Endothelial cell of umbilical vein (primary cell): ENCODE results near the gene TNFRSF8. TPM values are rescaled to one million over a fixed set of nuclear protein-coding genes. Genes with fewer than 3 reads are reported as not detected.

ENCODE experiments used
- BruUV-seq: library from RNA; stranded (reverse); fragments of 400-500 nt; replicated peaks from 2 replicates; lab custom pipeline; 2021; lab: Mats Ljungman, UMichigan
- CTCF ChIA-PET: fragments of 300-600, 350-600 bp; sonication (Branson Sonifier 250); formaldehyde crosslinking; loops from one replicate; lab custom pipeline; 2021; ENCODE audit warnings: antibody characterized with exemption, inconsistent platforms; lab: Charles Lee
- POLR2A ChIA-PET: fragments of 300-600, 350-600 bp; sonication (Branson Sonifier 250); formaldehyde crosslinking; loops from one replicate; lab custom pipeline; 2021; ENCODE audit warnings: antibody characterized with exemption, inconsistent platforms; lab: Charles Lee
- DNase-seq: peaks from one replicate; pipeline ENCODE4 v3.0.0-alpha.2; 2011; ENCODE audit warnings: low read depth, low spot score
- FAIRE-seq: peaks from 2 replicates; lab custom pipeline; 2011; peaks lifted over from hg19 to GRCh38; lab: Jason Lieb, UNC
- H2AFZ ChIP-seq: 2 replicates; pipeline ENCODE4 v1.6.0; 2012; ENCODE audit warnings: low read depth, low read length, control low read depth, inconsistent platforms
- H3K27ac ChIP-seq: 2 replicates; pipeline ENCODE4 v1.5.1; 2011; ENCODE audit warnings: low read depth, mild to moderate bottlenecking, control low read depth, low read length, moderate library complexity; ENCODE audit not compliant: insufficient read depth
- H3K27me3 ChIP-seq, 2 experiments: 2 replicates each; pipeline versions ENCODE4 v1.6.0 to v1.6.1; 2011; ENCODE audit warnings: low read length in 2 of 2, mixed read lengths in 1 of 2; ENCODE audit not compliant: control insufficient read depth in 2 of 2, insufficient read depth in 2 of 2
- H3K36me3 ChIP-seq, 2 experiments: 2 replicates in 1 of 2; 3 replicates in 1 of 2; pipeline ENCODE4 v1.5.1; 2011; ENCODE audit warnings: low read length in 2 of 2, mild to moderate bottlenecking in 1 of 2, moderate library complexity in 1 of 2; ENCODE audit not compliant: control insufficient read depth in 2 of 2, insufficient read depth in 2 of 2; ENCODE audit errors: extremely low read depth in 1 of 2
- H3K4me1 ChIP-seq: 3 replicates; pipeline ENCODE4 v1.5.1; 2011; ENCODE audit warnings: mild to moderate bottlenecking, low read length; ENCODE audit not compliant: control insufficient read depth, insufficient read depth; ENCODE audit errors: extremely low read depth
- H3K4me2 ChIP-seq: 2 replicates; pipeline ENCODE4 v1.6.1; 2011; ENCODE audit warnings: low read length, control low read depth, mixed read lengths; ENCODE audit not compliant: insufficient read depth
- H3K4me3 ChIP-seq, 3 experiments: fragments of 200-600 bp in 1 of 3; sonication (generic), shearing (Covaris generic) in 1 of 3; replicated peaks in 1 of 3; 2 replicates each; pipeline ENCODE4 v1.5.1; 2011 to 2016; ENCODE audit warnings: control low read depth in 3 of 3, low read length in 3 of 3, mild to moderate bottlenecking in 2 of 3, inconsistent platforms in 1 of 3, low read depth in 1 of 3, moderate library complexity in 1 of 3; ENCODE audit not compliant: insufficient read depth in 1 of 3
- H3K79me2 ChIP-seq: 2 replicates; pipeline ENCODE4 v1.6.0; 2012; ENCODE audit warnings: low read length, inconsistent platforms; ENCODE audit not compliant: control insufficient read depth, insufficient read depth
- H3K9ac ChIP-seq: replicated peaks from 2 replicates; pipeline ENCODE3; 2011; ENCODE audit warnings: low read length, control low read depth; ENCODE audit not compliant: insufficient read depth; ENCODE audit errors: extremely low read depth
- H3K9me1 ChIP-seq: replicated peaks from 3 replicates; pipeline ENCODE4 v1.6.0; 2011; ENCODE audit warnings: mild to moderate bottlenecking, low read length; ENCODE audit not compliant: control insufficient read depth, insufficient read depth; ENCODE audit errors: extremely low read depth
- H3K9me3 ChIP-seq: replicated peaks from 2 replicates; pipeline ENCODE4 v1.5.1; 2012; ENCODE audit warnings: low read length, inconsistent platforms; ENCODE audit not compliant: control insufficient read depth, insufficient read depth
- H4K20me1 ChIP-seq: replicated peaks from 2 replicates; pipeline ENCODE3; 2011; ENCODE audit warnings: mild to moderate bottlenecking, low read length; ENCODE audit not compliant: control insufficient read depth, insufficient read depth; ENCODE audit errors: extremely low read depth
- EZH2 ChIP-seq: IDR thresholded peaks from 2 replicates; pipeline ENCODE4 v1.6.1; 2012; ENCODE audit warnings: borderline replicate concordance, low read depth, mild to moderate bottlenecking, moderate library complexity, low read length, inconsistent platforms; ENCODE audit not compliant: severe bottlenecking
- FOS ChIP-seq: IDR thresholded peaks from 2 replicates; pipeline ENCODE4 v1.6.1; 2011; ENCODE audit warnings: mild to moderate bottlenecking, low read length, moderate library complexity, borderline replicate concordance; ENCODE audit not compliant: insufficient read depth
- GATA2 ChIP-seq: IDR thresholded peaks from 2 replicates; pipeline ENCODE4 v1.7.0; 2011; ENCODE audit warnings: low read depth, mild to moderate bottlenecking, moderate library complexity, mixed read lengths, low read length; ENCODE audit not compliant: insufficient read length, insufficient read depth
- JUN ChIP-seq: IDR thresholded peaks from 2 replicates; pipeline ENCODE4 v1.6.1; 2011; ENCODE audit warnings: borderline replicate concordance, low read depth; ENCODE audit not compliant: insufficient read length, insufficient read depth
- POLR2A ChIP-seq: IDR thresholded peaks from 2 replicates; pipeline ENCODE4 v1.6.1; 2012; ENCODE audit warnings: low read depth, mild to moderate bottlenecking, control low read depth, low read length
- POLR2AphosphoS5 ChIP-seq: IDR thresholded peaks from 2 replicates; pipeline ENCODE4 v1.6.1; 2012; ENCODE audit warnings: low read depth, mild to moderate bottlenecking, control low read depth, low read length, moderate library complexity; ENCODE audit not compliant: insufficient read depth
- dilution Hi-C: fragments of 300-500 bp; cut with MboI; formaldehyde crosslinking; loops from one replicate; pipeline ENCODE4 v1.15.0; 2019; ENCODE audit warnings: low sequenced_read_pairs; ENCODE audit not compliant: extremely low pct_ligation_motif_present
- intact Hi-C: fragments of 100-400 bp; cut with micrococcal nuclease; formaldehyde crosslinking; loops from one replicate; pipeline ENCODE4 v1.10.0; 2022
- polyA plus RNA-seq, 4 experiments: library from polyadenylated mRNA; depleted of rRNA in 3 of 4; stranded (reverse) in 3 of 4; unstranded in 1 of 4; fragments of >200 nt; gene quantifications; 2 replicates each; pipeline versions ENCODE4 v1.2.1 to v1.2.3, GENCODE V29; 2011 to 2012; ENCODE audit warnings: missing spikeins in 1 of 4
- total RNA-seq: library from RNA; stranded (reverse); gene quantifications from 2 replicates; pipeline ENCODE4 v1.2.3, GENCODE V29; 2021

TNFRSF8 gene
- total and polyA plus RNA-seq, 2 donors (not counting 3 experiments of a cell fraction or from before 2014, with no cell fraction given) = 0.47 TPM; not detected in 1

DNA sequence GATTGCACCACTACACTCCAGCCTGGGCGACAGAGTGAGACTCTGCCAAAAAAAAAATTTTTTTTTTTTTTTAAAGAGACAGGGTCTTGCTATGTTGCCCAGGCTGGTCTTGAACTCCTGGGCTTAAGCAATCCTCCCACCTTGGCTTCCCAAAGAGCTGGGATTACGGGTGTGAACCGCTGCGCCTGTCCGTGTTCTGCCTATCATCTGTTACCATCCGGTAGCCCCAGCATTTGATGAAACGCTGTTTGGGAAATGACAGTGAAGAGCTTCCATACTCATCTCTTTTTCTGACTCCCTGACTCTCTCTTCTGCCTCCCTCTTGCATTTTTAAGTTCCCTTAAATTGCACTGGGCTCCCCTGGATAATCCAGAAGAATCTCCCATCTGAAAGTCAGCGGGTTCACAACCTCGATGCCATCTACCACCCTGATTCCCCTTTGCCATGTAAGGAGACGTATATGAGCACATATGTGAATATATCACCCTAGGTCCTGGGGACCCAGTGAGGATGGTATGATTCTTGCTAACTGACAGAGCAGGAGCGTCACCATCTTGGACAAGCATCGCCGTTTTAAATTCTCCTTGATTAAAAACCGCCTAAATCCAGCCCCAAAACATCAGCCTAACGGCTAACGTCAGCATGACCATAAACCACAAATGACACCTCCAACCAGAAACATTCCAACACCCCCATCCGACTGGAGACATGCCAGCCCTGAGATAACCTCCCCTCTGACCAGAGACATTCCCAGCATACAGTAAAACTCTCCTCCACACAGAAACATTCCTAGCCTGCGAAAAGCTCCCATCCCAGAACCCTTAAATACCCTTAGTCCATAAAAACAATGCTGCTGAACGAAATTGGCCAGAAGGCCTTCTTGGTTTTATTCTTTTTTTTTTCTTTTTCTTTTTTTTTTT, 12.4 kb downstream of the TNFRSF8 start:
- POLR2A ChIA-PET = no interaction called here
- H3K4me2 ChIP-seq = no peak overlapping the region
- intact Hi-C loops (no loop called here), dilution Hi-C loops (no loop called here)
- no TSS peak for BruUV-seq
- no peak overlapping the region for H2AFZ ChIP-seq
- peaks cover 0 to 11% of the 10 kb centered on the region in 2 experiments for H3K27me3 ChIP-seq
- H3K4me3 ChIP-seq = no peak overlapping the region
- H3K9me3 ChIP-seq = no peaks in the 10 kb centered on the region
- H4K20me1 ChIP-seq = no peaks in the 10 kb centered on the region
- no peak overlapping the region for H3K9ac ChIP-seq
- no peaks in the 10 kb centered on the region for H3K79me2 ChIP-seq
- TF ChIP-seq EZH2 = no peak
- no peak overlapping the region for H3K27ac ChIP-seq
- CTCF ChIA-PET = no interaction called here
- FAIRE-seq = no peak
- H3K36me3 ChIP-seq = no peaks in the 10 kb centered on the region
- H3K9me1 ChIP-seq = no peaks in the 10 kb centered on the region
- H3K4me1 ChIP-seq = no peaks in the 10 kb centered on the region
- no peak for DNase-seq

DNA sequence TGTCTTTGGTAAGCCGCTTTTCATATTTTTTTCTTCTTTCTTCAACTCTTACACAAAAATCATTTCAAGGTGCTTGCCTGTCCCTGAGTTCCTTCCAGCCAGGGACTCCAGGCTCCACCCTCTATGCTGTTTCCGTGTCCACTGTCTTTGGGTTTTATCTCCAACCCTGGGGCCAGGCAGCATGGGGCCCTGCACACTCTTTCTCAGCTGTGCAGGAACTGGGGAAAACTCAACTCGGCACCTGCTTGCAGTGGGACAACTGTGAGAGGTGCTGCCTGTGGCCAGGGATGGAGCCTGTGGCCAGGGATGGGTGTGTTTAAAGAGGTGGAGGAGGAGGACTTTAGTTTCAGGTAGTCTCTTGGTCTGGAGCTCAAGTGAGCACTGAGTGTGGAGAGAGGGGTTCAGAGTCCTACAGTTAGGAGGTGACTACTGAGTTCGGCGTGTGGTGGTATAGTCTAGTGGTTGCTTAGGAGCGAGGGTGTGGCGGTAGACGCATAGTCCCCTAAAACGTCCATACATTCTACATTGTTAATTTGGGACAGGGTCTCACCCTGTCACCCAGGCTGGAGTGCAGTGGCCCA, 13.4 kb downstream of the TNFRSF8 start:
- Histone ChIP-seq H3K9ac (no peak overlapping the region), H3K9me1 (no peaks in the 10 kb centered on the region), H3K4me3 (no peak overlapping the region), H2AFZ (no peak overlapping the region), H3K9me3 (no peaks in the 10 kb centered on the region), H3K79me2 (no peaks in the 10 kb centered on the region), H3K36me3 (no peaks in the 10 kb centered on the region), H4K20me1 (no peaks in the 10 kb centered on the region), H3K4me2 (no peak overlapping the region), H3K27me3 (peaks cover 0 to 7% of the 10 kb centered on the region in 2 experiments), H3K27ac (no peak overlapping the region), H3K4me1 (no peaks in the 10 kb centered on the region)
- TF ChIP-seq GATA2 (no peak), POLR2AphosphoS5 (no peak), POLR2A (no peak), FOS (no peak), JUN (no peak)
- POLR2A ChIA-PET = no interaction called here
- BruUV-seq = no TSS peak
- dilution Hi-C loops = no loop called here
- intact Hi-C loops = no loop called here
- DNase-seq = no peak
- FAIRE-seq = no peak
- CTCF ChIA-PET = no interaction called here
